HepG2 (cell line): Measurements from ENCODE around the gene ACBD7. TPM values are rescaled to one million over a fixed set of nuclear protein-coding genes. Genes with fewer than 3 reads are reported as not detected.

Source experiments
- AHR ChIP-seq: IDR thresholded peaks from 2 replicates; pipeline ENCODE4 v1.6.1; 2018; ENCODE audit warnings: missing genetic modification reagents, missing compliant biosample characterization
- ARID2 ChIP-seq: sonication (generic); formaldehyde crosslinking; IDR thresholded peaks from 2 replicates; pipeline ENCODE4 v1.8.1; 2022; ENCODE audit warnings: mild to moderate bottlenecking, missing genetic modification reagents, borderline replicate concordance
- ATF4 ChIP-seq, 2 experiments: fragments of 450-650 bp in 1 of 2; sonication (generic) in 1 of 2; formaldehyde crosslinking; IDR thresholded peaks; 2 replicates each; pipeline versions ENCODE4 v1.5.0 to v1.8.0; 2020 to 2022; ENCODE audit warnings: mild to moderate bottlenecking in 1 of 2, missing genetic modification reagents in 1 of 2
- FOXJ3 ChIP-seq: sonication (generic); formaldehyde crosslinking; IDR thresholded peaks from 2 replicates; pipeline ENCODE4 v1.4.0; 2020; ENCODE audit warnings: missing genetic modification reagents, mild to moderate bottlenecking, borderline replicate concordance
- GLI4 ChIP-seq: sonication (generic); formaldehyde crosslinking; IDR thresholded peaks from 2 replicates; pipeline ENCODE4 v1.5.1; 2020; ENCODE audit warnings: missing genetic modification reagents, mild to moderate bottlenecking, moderate library complexity, borderline replicate concordance
- IKZF4 ChIP-seq: sonication (generic); formaldehyde crosslinking; IDR thresholded peaks from 2 replicates; pipeline ENCODE4 v1.5.1; 2020; ENCODE audit warnings: borderline replicate concordance, mild to moderate bottlenecking, low read depth, missing genetic modification reagents; ENCODE audit errors: not compliant biosample characterization
- ISL2 ChIP-seq: sonication (generic); formaldehyde crosslinking; IDR thresholded peaks from 2 replicates; pipeline ENCODE4 v1.5.0; 2020; ENCODE audit warnings: missing genetic modification reagents
- MIER2 ChIP-seq: IDR thresholded peaks from 2 replicates; pipeline ENCODE4 v1.6.1; 2016; ENCODE audit warnings: missing biosample characterization, missing genetic modification reagents
- NFYB ChIP-seq: sonication (generic); formaldehyde crosslinking; IDR thresholded peaks from 2 replicates; pipeline ENCODE4 v1.4.0; 2020; ENCODE audit warnings: missing genetic modification reagents
- PRDM4 ChIP-seq: sonication (generic); formaldehyde crosslinking; IDR thresholded peaks from 2 replicates; pipeline ENCODE4 v1.9.0; 2021; ENCODE audit warnings: missing genetic modification reagents, borderline replicate concordance
- TBX3 ChIP-seq: fragments of 450-650 bp; IDR thresholded peaks from 2 replicates; pipeline ENCODE4 v1.6.1; 2017; ENCODE audit warnings: antibody characterized with exemption, mild to moderate bottlenecking, inconsistent platforms, borderline replicate concordance
- ZBTB38 ChIP-seq: sonication (generic); formaldehyde crosslinking; IDR thresholded peaks from 2 replicates; pipeline ENCODE4 v1.5.1; 2020; ENCODE audit warnings: mild to moderate bottlenecking, missing genetic modification reagents
- ZBTB7B ChIP-seq: sonication (generic); formaldehyde crosslinking; IDR thresholded peaks from 2 replicates; pipeline ENCODE4 v1.4.0; 2020; ENCODE audit warnings: missing genetic modification reagents
- ZNF512B ChIP-seq: sonication (generic); formaldehyde crosslinking; IDR thresholded peaks from 2 replicates; pipeline ENCODE4 v1.5.1; 2020; ENCODE audit warnings: missing genetic modification reagents, mild to moderate bottlenecking, borderline replicate concordance
- ZNF513 ChIP-seq: sonication (generic); formaldehyde crosslinking; conservative IDR thresholded peaks from 2 replicates; pipeline ENCODE4 v1.5.0; 2020; ENCODE audit warnings: missing genetic modification reagents
- ZNF784 ChIP-seq: sonication (generic); formaldehyde crosslinking; IDR thresholded peaks from 2 replicates; pipeline ENCODE4 v1.5.1; 2020; ENCODE audit warnings: missing genetic modification reagents, mild to moderate bottlenecking, borderline replicate concordance
- polyA plus RNA-seq, 8 experiments: library from polyadenylated mRNA; depleted of rRNA in 3 of 8; stranded (reverse) in 7 of 8; unstranded in 1 of 8; fragments of >200 nt; fragmentation: Illumina TruSeq in 4 of 8; extraction: Trizol in 4 of 8; gene quantifications; 2 replicates each; pipeline versions ENCODE4 v1.2.1 to v1.2.3, GENCODE V29; 2011 to 2016; ENCODE audit warnings: low read depth in 4 of 8, missing spikeins in 1 of 8, mixed read lengths in 1 of 8; ENCODE audit not compliant: insufficient read depth in 1 of 8
- total RNA-seq, 5 experiments: library from RNA; depleted of rRNA; stranded (reverse); fragments of >200 nt; fragmentation: Illumina TruSeq; extraction: Trizol; gene quantifications; 2 replicates each; pipeline ENCODE4 v1.2.3, GENCODE V29; 2016; ENCODE audit warnings: low read depth in 1 of 5
- TF ChIP-seq, protein P1 (sequence below): IDR thresholded peaks from 2 replicates; pipeline ENCODE4 v1.6.1; 2016; ENCODE audit warnings: missing biosample characterization, missing genetic modification reagents, low read depth

Gene ACBD7
- total and polyA plus RNA-seq, 2 of the 13 experiments (the other 11 are each of a cell fraction or from before 2014, with no cell fraction given): 1.4 to 2.6 TPM

- 0 out of 2 replicates have a peak, but pooled peaks have one; percentile 33 for TF ChIP-seq FOXJ3 (CRISPR knock-in tag)
- TF ChIP-seq AHR (CRISPR knock-in tag): 0 out of 2 replicates have a peak, but pooled peaks have one; percentile 80
- TF ChIP-seq ISL2 (CRISPR knock-in tag): peak; percentile 53; the same call in 1 of the 2 replicates
- TF ChIP-seq ARID2 (CRISPR knock-in tag): peak; percentile 95
- peak; percentile 52; the same call in 1 of the 2 replicates for TF ChIP-seq ZNF784 (CRISPR knock-in tag)
- peak; percentile 65; the same call in 1 of the 2 replicates for TF ChIP-seq GLI4 (CRISPR knock-in tag)
- TF ChIP-seq ZNF512B: no peak
- no peak for TF ChIP-seq PRDM4 (CRISPR knock-in tag)
- TF ChIP-seq ZBTB7B: peak; percentile 85
- no peak for TF ChIP-seq MIER2 (CRISPR knock-in tag)
- peak in 1 of 2 experiments; percentile 84; a peak in 1 of 4 replicates for TF ChIP-seq ATF4 (CRISPR knock-in tag; IDR thresholded peaks at IDR 0.05)
- 0 out of 2 replicates have a peak, but pooled peaks have one; percentile 18 for TF ChIP-seq ZNF513 (CRISPR knock-in tag)
- peak; percentile 98 for TF ChIP-seq IKZF4 (CRISPR knock-in tag)
- TF ChIP-seq, protein P1, sequence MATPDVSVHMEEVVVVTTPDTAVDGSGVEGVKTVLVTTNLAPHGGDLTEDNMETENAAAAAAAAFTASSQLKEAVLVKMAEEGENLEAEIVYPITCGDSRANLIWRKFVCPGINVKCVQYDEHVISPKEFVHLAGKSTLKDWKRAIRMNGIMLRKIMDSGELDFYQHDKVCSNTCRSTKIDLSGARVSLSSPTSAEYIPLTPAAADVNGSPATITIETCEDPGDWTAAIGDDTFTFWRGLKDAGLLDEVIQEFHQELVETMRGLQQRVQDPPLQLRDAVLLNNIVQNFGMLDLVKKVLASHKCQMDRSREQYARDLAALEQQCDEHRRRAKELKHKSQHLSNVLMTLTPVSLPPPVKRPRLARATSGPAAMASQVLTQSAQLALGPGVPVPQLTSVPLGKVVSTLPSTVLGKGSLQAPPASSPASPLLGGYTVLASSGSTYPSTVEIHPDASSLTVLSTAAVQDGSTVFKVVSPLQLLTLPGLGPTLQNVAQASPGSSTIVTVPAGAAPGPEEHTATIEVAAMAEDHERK (CRISPR knock-in tag): no peak
- TF ChIP-seq ZBTB38 (CRISPR knock-in tag): peak; percentile 85
- no peak for TF ChIP-seq TBX3
- peak; percentile 48 for TF ChIP-seq NFYB (CRISPR knock-in tag)
Measured at GRCh38 chr10:15097011-15097812, 8.6 kb upstream of the ACBD7 start, which contains the start of gene RPP38 (continued).
